Astrocyte of the hippocampus (primary cell): Measurements from ENCODE around the gene JSRP1.

Experiments used
- DNase-seq: peaks from one replicate; pipeline ENCODE4 v3.0.0; 2011; ENCODE audit warnings: low read depth, low spot score

JSRP1 gene

DNA sequence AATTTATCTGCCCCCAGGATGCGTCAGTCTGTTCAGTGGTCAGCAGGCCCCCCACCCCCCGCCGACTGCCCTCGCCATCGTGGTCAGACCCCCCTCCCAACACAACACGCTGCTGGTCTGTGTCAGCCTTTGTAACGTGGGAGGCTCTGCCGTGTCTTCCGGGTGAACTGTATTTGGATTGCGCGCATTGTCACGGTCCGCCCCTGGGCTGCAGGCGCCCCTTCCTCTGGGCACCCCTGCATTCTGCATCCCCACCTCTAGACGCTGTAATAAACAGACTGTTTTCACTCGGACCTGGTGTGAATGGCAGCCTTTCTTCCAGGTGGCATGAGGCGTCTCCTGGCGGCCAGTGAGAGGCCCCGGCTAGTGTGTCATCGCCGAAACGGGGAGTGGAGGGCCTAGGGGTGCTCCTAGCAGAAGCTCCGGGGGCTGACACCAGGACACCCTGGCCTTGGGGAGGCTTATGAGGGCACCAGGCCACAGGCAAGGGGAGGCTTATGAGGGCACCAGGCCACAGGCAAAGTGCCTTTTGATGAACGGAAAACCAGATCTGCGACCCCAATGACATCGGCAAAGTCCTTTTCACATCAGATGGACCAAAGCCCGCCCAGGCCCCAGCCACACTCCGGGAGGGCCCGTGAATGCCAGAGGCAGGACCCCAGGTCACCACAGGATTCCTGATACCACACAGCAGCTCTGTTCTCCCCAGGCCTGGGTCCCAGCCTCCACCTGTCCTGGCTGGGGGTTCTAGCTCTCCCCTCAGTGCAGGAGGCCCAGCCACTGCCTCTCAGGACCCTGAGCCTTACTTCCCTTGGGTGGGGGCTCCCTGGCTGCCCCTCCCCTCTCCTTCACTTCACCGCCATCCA, 23.7 kb downstream of the JSRP1 start:
- no peak for DNase-seq

DNA sequence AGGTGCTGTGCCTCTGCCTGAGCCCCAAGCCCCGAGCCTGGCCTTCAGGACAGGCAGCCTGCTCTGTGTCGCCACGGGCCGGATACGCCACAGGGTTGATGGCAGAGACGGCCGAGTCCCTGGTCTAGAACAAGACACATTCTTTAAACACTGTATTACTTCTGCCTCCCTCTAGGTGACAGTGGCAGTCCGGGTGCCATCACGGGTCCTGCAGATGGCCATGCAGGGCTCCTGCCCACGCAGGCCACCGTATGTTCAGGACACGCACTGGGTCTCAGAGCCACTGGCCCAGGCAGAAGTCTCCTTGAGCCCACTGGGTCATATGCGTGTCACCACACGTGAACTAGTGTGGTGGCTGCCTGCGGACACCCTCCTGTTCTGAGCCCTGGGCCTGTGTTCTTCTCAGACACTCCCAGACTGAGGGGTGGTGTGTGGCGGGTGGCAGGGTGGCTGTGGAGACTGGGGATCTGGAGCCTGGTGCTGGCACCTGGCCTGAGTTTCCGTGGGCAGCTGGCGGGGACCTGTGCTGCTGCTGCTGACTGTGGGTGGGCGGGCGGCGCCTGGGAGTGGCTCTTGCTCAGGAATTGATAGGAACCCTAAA, 24.5 kb downstream of the JSRP1 start:
- DNase-seq = peak; percentile 25

DNA sequence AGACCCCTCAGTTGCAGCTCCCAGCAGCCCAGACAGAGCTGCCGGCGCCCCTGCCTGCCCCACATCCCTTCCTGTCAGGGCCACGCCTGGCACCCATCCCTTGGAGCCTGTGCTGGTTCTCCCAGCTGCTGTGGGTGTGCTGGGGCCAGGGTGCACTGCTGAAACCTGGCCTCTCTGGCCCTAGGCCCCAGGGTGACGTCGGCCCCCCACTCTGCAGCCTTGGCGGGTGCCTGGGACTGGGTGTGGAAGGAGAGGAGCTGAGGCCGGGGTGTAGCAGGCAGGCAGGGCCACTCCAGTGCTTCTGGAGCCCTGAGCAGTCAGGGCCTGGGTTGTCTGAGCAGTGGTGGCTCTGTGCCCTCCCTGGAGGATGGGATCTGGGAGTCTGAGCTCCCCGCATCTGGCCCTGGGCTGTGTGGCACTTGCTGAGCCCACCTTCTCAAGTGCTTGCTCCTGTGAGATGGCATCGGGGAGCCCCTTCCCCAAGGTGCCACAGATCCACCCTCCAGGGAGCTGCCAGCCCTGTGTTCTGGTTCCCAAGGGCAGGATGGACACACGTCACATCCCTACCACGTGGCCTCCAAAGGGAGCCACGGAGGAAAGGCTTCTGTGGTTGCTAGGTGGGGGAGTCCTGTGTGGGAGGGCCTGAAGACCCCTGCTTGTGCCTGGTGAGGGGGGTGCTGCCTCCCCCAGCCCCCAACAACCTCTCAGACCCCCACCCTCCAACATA, 25.2 kb downstream of the JSRP1 start:
- no peak for DNase-seq

DNA sequence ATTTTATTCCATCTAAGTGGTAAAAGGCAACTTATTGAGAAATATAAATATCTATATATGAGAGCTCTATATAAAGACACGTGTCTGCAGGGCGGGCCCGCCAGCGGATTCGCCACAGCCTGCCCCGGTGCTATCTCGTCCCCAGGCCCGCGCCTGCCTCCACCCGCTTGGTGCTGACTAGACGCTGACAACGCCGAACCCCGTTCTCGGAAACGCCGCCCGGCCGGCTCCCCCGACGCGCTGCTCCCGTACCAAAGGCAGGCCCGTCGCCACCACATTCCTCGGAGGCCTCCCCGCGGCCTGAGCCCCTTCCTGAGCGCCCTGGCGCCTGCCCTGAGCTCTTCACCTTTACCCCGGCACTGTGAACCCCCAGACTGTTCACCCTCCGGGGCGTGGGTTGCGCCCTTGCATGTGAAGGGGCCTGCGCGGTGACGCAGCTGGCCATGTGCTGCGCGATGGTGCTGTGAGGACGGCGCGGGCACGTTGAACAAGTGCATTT, 26.1 kb downstream of the JSRP1 start:
- no peak for DNase-seq

DNA sequence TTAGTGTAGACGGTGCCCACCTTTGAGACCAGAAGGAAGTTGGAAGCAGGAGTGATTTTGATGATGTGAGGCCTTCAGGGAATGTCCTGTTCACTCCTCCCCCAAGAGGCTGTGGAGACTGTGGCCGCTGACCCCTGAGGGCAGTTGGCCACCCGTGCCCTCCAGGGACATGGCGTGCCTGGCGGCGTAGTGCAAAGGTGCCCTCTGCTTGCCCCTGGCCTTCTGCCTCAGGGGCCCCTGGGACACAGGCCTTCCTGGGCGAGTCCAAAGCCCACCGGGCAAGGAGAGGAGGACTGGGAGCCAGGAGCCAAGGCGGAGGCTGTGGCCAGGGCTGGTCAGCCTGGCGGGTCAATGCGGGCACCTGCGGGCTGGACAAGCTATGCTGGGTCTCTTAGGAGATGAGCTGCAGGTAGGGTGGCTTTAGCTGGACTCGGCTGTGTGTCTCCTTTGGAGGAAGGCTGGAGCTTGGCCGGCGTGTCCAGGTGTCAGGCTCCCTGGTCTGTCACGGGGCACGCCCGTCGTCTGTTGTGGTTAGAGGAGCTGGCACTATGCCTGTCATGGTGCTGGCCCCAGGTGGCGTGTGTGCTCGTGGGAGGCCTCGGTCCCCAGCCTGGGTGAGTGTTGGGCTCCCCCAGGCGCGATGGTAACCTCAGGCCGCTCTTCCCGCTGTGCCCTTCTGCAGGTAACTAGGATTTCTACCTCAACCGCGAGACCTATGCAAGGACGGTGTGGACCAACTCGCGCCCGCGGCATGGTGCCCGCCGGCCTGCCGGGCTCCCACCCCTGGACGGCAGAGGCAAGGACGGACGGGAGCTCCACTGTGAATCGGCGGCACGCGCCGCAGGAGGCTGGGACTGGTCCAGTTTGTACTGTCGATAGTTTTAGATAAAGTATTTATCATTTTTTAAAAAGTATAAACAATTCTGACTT, 26.8 kb downstream of the JSRP1 start:
- DNase-seq = no peak

DNA sequence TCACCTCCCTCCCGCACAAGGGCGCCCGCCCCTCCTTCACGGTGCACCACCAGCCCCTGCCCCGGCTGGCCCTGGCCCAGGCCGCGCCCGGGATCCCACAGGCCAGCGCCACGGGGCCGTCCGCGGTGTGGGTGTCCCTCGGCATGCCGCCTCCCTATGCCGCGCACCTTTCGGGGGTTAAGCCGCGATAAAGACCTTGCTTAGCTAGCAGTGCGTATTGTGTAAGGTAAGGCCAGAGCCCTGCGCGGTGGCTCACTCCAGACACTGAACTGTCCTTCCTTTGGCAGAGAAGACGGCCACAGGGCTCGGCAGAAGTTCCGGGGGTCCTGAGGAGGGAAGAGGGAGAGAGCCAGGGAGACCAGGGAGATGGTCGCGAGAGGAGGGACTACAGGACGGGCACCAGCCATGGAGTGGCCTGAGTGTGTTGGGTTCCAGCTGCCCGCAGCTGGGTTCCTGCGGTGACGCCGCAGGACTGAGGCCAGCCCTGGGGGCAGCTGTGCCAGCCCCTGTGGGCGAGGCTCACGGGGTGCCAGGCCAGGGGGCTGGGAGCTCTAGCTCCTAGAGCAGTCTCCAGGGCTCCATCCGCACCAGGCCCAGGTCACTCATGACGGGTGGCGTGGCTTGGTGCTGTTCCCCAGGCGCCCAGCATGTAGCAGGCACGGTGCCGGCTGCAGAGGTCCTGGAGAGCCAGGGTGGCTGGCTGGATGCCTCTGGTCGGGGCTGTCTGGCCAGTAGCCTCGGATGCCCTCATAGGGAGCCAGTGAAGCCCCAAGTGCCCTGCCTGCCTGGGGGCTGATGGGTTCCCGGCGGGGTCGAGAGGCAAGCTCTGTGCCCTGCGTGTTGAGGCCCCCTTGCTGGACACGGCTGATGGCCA, 27.8 kb downstream of the JSRP1 start:
- DNase-seq = no peak

DNA sequence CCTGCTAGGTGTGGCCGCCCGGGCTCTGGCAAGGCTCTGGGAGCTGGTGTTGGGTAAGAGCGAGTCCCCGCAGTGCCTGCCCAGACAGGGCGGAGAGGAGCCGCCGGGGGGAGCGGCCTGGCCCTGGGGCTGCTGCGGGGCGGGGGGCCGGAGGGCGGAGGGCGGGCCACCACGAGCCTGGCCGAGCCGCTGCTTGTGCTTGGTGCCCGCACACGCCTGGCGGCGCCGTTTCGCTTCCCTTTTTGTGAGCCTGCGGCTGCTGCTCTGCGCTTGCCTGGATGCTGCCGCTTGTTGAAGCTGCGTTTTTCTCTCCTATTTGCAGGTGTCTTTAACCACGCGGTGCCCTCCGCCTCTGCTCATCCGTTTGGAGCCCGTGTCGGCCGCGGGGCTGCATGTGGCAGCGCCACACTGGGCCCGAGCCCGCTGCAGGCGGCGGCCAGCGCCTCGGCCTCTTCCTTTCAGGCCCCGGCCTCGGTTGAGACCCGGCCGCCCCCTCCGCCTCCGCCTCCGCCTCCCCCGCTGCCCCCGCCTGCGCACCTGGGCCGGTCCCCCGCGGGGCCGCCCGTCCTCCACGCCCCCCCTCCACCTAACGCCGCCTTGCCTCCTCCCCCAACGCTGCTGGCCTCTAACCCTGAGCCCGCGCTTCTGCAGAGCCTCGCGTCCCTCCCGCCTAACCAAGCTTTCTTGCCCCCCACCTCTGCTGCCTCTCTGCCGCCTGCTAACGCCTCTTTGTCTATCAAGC, 28.6 kb downstream of the JSRP1 start:
- no peak for DNase-seq

DNA sequence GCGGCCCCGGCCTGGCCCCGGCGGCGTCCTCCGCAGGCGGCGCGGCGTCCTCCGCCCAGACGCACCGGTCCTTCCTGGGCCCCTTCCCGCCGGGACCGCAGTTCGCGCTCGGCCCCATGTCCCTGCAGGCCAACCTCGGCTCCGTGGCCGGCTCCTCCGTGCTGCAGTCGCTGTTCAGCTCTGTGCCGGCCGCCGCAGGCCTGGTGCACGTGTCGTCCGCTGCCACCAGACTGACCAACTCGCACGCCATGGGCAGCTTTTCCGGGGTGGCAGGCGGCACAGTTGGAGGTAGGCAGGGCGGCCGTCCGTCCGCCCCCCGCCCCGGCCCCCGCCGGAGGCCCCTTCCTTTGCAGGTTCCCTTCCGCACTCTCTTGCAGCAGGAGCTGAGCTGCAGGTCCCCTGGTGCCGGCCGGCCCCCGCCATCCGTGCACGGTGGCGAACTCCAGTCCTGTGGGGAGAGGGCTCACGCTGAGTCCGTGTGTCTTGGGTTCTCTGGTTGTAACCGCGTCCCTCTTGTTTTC, 29.3 kb downstream of the JSRP1 start:
- DNase-seq = no peak

DNA sequence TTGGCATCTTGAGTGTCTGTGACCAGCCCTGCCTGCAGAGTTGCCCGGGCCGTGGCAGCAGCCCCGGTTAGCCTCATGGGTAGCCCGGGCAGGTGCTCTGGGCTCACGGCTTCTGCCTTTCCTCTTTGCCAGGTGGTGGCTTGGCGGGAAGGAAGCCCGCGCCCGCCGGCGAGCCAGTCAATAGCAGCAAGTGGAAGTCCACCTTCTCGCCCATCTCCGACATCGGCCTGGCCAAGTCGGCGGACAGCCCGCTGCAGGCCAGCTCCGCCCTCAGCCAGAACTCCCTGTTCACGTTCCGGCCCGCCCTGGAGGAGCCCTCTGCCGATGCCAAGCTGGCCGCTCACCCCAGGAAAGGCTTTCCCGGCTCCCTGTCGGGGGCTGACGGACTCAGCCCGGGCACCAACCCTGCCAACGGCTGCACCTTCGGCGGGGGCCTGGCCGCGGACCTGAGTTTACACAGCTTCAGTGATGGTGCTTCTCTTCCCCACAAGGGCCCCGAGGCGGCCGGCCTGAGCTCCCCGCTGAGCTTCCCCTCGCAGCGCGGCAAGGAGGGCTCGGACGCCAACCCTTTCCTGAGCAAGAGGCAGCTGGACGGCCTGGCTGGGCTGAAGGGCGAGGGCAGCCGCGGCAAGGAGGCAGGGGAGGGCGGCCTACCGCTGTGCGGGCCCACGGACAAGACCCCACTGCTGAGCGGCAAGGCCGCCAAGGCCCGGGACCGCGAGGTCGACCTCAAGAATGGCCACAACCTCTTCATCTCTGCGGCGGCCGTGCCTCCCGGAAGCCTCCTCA, 30.0 kb downstream of the JSRP1 start:
- DNase-seq = no peak

DNA sequence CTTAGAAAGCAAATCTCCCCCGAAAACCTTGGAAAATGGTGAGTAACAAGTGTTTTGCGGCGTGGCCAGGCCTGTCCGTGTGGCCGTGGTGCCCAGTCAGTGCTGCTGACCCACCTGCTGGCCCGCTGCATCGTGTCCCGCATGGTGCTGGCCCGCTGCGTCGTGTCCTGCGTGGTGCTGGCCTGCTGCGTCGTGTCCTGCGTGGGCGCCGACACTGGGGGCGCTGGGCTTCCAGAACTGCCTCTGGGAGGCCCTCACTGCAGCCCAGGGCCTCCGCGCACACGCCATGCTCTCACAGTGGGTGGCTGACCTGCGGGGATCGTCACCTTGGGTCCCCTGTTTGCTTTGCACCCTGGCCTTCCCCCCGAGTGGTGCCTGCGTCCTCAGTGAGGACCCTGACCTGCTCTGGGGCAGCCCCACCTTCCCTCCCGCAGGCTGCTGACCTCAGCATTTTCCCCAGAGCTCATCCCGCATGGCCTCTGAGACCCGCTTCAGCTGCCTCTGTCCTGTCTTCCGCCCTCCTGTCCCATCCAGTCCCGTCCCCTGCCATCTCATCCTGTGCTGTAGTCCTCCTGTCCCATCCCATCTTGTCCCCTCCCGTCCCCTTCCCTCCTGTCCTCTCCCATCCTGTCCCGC, 30.7 kb downstream of the JSRP1 start:
- DNase-seq = no peak

DNA sequence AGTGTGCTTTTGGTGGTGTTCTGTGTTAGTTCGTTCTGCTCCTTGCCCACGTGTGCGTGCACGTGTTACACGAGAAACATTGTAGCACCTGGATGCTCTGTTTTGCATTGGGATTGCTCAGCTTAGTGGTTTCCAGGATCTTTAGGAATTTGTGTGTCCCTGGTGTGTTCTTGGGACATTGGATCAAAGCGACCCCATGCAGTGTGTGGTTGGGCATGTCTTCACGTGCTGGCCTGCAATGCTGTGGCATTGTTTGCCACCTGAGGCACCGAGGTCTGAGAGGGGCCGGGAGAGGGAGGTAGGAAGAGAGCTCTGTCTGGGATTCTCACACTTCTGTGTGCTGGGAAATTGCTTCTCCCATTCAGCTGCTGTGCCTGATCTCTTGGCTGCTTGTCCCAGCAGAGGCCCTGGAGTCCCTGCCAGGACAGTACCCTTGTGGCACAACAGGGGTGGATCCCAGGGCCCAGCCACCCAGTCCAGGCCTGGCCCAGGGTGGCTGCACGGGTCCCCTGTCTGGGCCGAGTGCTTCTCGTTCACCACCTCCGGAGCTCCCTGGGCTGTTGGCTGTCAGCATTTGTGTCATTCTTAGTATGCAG, 31.4 kb downstream of the JSRP1 start:
- no peak for DNase-seq

DNA sequence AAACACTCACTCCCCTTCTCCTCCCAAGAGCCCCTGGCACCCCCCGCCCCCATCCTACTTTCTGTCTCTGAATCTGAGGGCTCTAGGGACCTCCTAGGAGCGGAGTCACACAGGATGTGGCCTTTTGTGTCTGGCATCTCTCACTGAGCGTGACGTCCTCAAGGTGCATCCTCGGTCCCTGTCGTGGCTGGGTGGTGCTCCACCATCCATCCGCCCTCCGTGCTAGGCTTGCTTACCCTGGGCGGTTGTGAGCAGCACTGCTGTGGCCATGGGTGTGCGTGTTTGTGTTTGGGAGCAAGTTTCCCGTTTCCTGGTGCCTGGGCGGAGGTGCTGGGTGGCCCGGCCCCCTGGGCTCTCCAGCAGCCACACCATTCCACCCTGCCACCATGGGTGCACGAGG, 32.3 kb downstream of the JSRP1 start:
- no peak for DNase-seq

DNA sequence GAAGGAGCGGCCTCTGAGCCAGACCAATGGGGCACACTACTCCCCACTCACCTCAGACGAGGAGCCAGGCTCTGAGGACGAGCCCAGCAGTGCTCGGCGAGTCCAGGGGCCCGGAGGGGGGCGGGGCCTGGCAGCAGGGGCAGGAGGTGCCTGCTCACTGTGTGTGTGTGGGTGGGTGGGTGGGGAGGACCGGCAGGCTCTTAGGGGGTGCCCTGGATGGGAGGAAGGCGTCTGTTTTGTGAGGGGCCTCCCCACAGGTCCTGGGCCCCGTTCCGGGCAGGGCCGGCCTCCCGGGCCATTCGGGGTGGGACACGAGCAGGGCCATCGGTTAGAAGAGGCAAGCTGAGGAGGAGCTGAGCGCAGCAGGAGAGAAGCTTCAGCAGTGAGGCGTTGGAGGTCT, 32.8 kb downstream of the JSRP1 start:
- no peak for DNase-seq

DNA sequence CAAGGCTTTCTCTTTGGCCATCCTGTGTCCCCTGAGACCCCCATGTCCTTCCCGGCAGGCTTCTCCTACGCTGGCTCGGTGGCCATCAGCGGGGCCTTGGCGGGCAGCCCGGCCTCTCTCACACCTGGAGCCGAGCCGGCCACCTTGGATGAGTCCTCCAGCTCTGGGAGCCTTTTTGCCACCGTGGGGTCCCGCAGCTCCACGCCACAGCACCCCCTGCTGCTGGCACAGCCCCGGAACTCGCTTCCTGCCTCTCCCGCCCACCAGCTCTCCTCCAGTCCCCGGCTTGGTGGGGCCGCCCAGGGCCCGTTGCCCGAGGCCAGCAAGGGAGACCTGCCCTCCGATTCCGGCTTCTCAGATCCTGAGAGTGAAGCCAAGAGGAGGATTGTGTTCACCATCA, 34.3 kb downstream of the JSRP1 start:
- no peak for DNase-seq

DNA sequence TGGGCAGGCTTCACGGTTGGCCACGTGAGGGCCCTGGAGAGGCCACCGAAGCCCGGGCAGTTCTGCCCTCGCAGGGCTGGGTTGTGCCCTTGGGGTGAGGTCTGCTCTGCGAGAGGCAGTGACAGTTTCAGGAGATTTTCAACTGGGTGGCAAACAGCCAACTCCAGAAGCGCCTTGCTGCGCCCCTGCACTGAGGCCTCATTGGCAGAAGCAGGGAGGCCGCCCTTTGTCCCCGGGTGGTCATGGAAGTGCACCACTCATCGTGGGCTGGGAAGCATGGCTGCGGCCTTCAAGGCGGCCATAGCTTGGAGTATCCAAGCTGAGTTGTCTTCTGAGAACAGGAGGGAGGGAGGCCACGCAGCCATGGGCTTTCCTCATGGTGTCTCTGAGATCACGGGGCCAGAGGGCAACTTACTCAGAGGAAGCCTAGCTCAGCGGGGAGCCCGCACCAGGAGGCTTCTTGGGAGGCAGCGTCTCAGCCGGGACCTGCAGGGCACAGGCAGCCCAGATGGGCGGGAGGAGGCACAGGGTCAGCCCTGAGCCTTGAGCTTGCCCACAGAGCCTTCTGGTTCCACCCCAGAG, 34.9 kb downstream of the JSRP1 start:
- no peak for DNase-seq

DNA sequence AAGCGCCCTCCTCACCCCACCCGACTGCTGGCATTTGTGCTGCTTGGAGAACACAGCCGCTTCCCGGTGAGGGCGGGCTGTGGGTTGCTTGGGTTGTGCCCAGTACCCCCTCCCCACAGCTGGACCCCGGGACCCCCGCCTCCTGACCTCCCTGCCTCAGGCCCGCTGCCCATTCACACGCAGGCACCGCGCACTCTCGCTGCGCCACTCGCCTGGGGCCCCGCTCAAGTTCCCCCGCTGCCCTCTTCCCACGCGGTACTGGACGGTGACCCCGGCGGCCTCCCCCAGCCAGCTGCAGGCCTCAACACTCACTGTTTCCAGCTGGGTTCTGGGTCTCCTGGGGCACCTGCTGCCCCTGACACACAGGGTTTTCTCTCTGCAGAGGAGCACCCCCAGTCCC, 36.5 kb downstream of the JSRP1 start:
- no peak for DNase-seq

DNA sequence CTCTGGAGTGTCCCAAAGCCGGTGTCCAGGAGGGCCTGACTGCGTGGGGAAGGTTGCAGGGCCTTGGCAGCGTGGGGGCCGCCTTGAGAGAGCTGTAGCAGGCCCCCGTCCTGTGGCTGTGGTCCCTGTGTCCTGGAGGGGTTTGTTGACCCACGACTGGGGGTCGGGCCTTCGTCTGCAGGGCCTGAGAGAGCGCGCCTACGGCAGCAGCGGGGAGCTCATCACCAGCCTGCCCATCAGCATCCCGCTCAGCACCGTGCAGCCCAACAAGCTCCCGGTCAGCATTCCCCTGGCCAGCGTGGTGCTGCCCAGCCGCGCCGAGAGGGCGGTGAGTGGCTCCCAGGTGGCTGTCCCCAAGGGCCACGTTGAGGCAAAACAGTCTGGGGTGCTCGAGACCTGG, 38.6 kb downstream of the JSRP1 start:
- DNase-seq = no peak
